ENCODE data around the gene ZNF48. TPM values are rescaled to one million over a fixed set of nuclear protein-coding genes. Genes with fewer than 3 reads are reported as not detected.

Gene ZNF48
- total RNA-seq, 1 donor from 2014 or later: 21.1 TPM

DNA sequence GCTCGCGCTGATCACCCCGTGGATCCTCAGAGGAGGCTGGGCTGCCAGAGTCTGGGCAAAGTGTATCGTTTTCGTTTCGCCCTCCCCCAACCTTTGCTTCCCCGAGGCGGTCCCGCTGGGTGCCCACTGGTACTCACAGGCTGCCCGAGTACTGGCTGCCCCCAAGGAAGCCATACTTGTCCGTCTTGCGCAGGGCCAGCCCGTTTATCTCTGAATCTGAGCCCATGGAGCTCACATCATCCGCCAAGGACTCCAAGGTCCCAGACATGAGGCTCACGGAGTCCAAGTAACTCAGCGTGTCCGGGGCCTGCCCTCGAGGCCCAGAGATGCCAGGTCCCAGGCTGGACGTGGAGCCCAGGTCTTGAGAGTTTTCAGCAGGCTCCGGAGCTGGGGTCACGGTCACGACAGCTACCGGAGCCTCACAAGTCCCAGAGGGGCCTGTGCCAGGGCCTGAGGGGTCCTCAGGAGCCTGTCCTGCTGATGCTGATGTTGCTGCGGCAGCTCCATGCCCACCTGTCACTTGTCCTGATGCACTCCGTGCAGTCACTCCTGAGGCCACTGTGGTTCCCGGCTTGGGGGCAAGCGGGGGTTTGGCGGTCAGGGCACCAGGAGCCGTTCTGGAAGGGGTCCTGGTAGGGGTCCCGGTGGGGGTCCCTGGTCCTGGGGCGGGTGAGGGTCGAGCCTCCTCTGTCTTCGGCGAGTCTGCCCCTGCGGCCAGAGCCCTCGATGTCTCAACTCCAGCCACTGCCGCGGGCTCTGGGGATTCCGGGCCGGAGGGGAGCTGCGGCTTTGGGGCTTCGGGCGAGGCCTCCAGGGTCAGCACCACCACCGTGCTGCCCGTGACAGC, 25.9 kb upstream of the ZNF48 start:
- Mint-ChIP-seq H3K9me3 (no peaks in the 10 kb centered on the region), H3K36me3 (peaks cover 4% of the 10 kb centered on the region), H3K4me3 (peak overlapping the region; percentile 94), H3K27ac (peak overlapping the region; percentile 66), H3K27me3 (no peaks in the 10 kb centered on the region), H3K4me1 (ENCODE audit: unreplicated experiment) (peaks cover 41% of the 10 kb centered on the region)
- DNase-seq (ENCODE audit: extremely low spot score, unreplicated experiment): no peak
- TF ChIP-seq, protein P1, sequence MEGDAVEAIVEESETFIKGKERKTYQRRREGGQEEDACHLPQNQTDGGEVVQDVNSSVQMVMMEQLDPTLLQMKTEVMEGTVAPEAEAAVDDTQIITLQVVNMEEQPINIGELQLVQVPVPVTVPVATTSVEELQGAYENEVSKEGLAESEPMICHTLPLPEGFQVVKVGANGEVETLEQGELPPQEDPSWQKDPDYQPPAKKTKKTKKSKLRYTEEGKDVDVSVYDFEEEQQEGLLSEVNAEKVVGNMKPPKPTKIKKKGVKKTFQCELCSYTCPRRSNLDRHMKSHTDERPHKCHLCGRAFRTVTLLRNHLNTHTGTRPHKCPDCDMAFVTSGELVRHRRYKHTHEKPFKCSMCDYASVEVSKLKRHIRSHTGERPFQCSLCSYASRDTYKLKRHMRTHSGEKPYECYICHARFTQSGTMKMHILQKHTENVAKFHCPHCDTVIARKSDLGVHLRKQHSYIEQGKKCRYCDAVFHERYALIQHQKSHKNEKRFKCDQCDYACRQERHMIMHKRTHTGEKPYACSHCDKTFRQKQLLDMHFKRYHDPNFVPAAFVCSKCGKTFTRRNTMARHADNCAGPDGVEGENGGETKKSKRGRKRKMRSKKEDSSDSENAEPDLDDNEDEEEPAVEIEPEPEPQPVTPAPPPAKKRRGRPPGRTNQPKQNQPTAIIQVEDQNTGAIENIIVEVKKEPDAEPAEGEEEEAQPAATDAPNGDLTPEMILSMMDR (conservative IDR thresholded peaks at IDR 0.05): no peak

DNA sequence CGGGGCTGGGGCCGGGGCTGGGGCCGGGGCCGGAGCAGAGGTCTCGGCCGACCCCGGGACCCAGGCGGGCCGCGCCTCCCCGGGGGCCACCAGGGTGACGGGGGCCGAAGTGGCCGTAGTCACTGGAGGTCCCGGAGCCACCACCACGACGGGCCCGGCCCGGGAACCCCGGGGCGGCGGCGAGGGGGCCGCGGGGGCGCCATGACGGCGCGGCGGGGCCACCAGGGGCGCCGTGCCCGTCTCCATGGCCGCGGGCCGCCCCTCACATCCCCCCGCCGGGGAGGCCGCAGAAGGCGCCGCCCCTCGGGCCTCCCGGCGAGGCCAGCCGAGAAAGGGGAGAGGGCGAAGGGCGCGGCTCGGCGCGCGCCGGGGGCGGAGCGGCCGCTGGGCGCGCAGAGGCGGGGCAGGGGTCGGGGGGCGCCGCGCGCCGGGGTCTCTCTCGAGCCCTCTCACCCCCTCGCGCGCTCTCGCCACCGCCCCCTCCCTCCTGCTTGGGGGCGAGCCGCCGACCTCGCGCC, 25.2 kb upstream of the ZNF48 start:
- Mint-ChIP-seq H3K27ac (peak overlapping the region; percentile 84), H3K4me3 (peak overlapping the region; percentile 85), H3K4me1 (ENCODE audit: unreplicated experiment) (peaks cover 41% of the 10 kb centered on the region), H3K27me3 (no peaks in the 10 kb centered on the region), H3K9me3 (no peaks in the 10 kb centered on the region), H3K36me3 (no peaks in the 10 kb centered on the region)
- TF ChIP-seq, protein P1 (conservative IDR thresholded peaks at IDR 0.05): peak; percentile 50
- DNase-seq (ENCODE audit: extremely low spot score, unreplicated experiment): no peak

DNA sequence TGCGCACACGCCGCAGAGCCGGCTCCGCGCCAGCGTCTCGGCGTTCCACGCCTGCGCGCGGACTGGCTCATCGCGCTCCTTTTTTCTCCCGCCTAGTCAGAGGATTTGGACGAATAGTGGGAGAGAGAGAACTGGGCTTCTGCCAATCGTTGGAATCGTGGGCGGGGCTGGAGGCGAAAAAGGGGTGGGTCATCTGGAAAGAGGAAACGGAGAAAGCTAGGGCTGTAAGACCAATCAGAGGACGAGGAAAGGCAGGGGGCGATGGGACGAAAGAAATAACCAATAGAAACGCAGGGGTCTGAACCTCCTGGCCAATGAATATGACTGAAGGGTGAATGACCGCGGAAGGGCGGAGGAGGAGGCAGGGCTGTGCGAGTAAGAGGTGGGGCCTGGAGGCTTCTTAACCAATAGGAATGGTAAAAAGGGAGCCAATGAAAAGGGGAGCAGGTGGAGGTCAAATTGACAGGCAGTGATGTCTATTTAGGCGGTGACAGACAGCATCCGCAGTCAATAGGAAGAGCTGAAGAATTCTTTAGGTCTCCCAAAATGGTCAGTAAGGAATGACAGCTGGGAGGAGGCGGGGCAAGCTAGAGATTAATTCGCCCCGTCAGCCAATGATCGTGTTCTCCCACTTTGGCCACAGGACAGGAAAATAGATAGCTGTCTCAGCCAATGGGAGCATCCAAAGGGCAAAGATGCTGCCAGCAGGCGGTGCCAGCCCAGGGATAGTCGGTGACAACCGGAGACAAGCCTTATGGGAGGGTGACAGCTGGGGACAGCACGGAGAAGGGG, 24.6 kb upstream of the ZNF48 start, which contains the start of gene TBC1D10B:
Gene TBC1D10B (minus strand): TSS at position 39 of the 792 bp plus-strand sequence. CDS start 311 bp downstream, outside the sequence.
- Mint-ChIP-seq H3K36me3 (no peaks in the 10 kb centered on the region), H3K4me1 (ENCODE audit: unreplicated experiment) (peaks cover 36% of the 10 kb centered on the region), H3K27ac (peak within 1 kb of the TSS; percentile 84), H3K9me3 (no peaks in the 10 kb centered on the region), H3K4me3 (peak within 1 kb of the TSS; percentile 94), H3K27me3 (no peaks in the 10 kb centered on the region)
- TF ChIP-seq, protein P1 (conservative IDR thresholded peaks at IDR 0.05): peak; percentile 43
- DNase-seq (ENCODE audit: extremely low spot score, unreplicated experiment): peak; percentile 97

DNA sequence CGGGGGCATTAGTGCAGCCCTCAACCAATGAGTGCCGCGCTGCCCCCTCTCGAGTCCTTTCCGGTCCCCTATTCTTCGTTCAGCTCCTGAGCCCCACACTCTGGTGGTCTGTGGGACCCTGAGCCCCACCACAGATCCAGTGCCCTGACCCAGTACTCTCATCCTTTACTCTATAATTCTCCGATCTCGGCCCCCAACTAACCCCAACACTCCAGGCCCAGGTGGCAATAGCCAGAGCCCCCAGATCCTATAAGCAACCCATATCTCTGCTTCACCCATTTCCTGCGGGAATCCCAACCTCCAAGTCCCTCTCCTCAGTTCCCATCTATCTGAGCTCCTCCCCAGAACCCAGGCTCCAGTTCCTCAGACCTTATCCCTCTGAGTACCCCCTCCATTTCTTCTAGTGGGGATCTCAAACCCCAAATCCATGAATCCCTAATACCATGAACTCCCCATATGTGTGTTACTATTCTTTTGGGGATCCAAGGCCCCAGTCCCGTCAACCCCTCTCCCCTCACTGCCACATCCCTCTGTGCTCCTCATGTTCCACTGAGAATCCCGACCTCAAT, 23.9 kb upstream of the ZNF48 start:
- Mint-ChIP-seq H3K27ac (peak overlapping the region; percentile 84), H3K9me3 (no peaks in the 10 kb centered on the region), H3K27me3 (no peaks in the 10 kb centered on the region), H3K36me3 (no peaks in the 10 kb centered on the region), H3K4me1 (ENCODE audit: unreplicated experiment) (peaks cover 33% of the 10 kb centered on the region), H3K4me3 (peak overlapping the region; percentile 85)
- no peak for DNase-seq (ENCODE audit: extremely low spot score, unreplicated experiment)
- TF ChIP-seq, protein P1 (conservative IDR thresholded peaks at IDR 0.05): peak; percentile 2

DNA sequence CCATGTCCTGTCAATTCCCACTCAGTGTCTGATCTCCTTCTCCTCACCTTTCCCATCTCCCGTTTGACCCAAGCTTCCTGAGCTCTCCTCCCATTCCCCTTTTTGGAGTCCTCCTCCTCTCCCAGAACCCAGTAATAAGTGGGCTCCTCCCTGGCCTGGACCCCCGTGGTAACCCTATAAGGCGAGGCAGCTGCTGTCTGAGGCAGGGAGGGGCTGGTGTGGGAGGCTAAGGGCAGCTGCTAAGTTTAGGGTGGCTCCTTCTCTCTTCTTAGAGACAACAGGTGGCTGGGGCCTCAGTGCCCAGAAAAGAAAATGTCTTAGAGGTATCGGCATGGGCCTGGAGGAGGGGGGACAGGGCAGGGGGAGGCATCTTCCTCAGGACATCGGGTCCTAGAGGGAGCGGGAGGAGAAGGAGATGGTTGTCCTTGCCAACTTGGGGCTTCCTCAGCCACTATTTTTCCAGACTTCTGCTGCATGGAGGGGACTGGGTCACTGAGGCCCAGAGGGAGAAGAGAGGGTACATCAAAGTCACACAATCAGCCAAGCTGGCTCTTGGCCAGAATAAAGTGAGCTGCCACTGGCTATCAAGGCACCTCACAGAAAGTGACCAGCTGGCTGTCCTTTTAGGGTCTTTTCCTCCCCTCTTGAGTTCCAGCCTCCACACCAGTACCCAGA, 23.0 kb upstream of the ZNF48 start:
- Mint-ChIP-seq H3K27ac (peak overlapping the region; percentile 84), H3K4me3 (peak overlapping the region; percentile 85), H3K27me3 (no peaks in the 10 kb centered on the region), H3K9me3 (no peaks in the 10 kb centered on the region), H3K4me1 (ENCODE audit: unreplicated experiment) (peaks cover 28% of the 10 kb centered on the region), H3K36me3 (no peaks in the 10 kb centered on the region)
- no peak for DNase-seq (ENCODE audit: extremely low spot score, unreplicated experiment)
- TF ChIP-seq, protein P1 (conservative IDR thresholded peaks at IDR 0.05): no peak

Measured in type B pancreatic cell (in vitro differentiated cells).